SJSA1 (cell line): ENCODE measurements around the gene PCDHGB6. TPM values are rescaled to one million over a fixed set of nuclear protein-coding genes. Genes with fewer than 3 reads are reported as not detected.
A peak's percentile ranks its signal among the peaks of the same experiment; 100 is the strongest.
"Not testable (repeated sequence)": the region's sequence is repeated elsewhere in the genome, so short reads cannot be mapped to it uniquely, and the experiment has no call there.

Experiments
- DNase-seq, 2 experiments: peaks; one replicate each; pipeline ENCODE4 v3.0.0-alpha.2; 2015 to 2020; ENCODE audit warnings: low spot score in 2 of 2, low read depth in 1 of 2
- H3K27ac ChIP-seq: fragments of 250-450 bp; sonication (Bioruptor Pico); 2 replicates; pipeline ENCODE4 v1.5.1; 2020; ENCODE audit warnings: mild to moderate bottlenecking, moderate library complexity
- H3K27me3 ChIP-seq: fragments of 250-450 bp; sonication (Bioruptor Pico); replicated peaks from 2 replicates; pipeline ENCODE4 v1.5.1; 2020; ENCODE audit warnings: mild to moderate bottlenecking, moderate library complexity
- H3K36me3 ChIP-seq: fragments of 250-450 bp; sonication (Bioruptor Pico); 2 replicates; pipeline ENCODE4 v1.5.1; 2020; ENCODE audit warnings: mild to moderate bottlenecking
- H3K4me1 ChIP-seq: fragments of 250-450 bp; sonication (Bioruptor Pico); replicated peaks from 2 replicates; pipeline ENCODE4 v1.6.1; 2021; ENCODE audit warnings: mild to moderate bottlenecking
- H3K4me3 ChIP-seq: fragments of 250-450 bp; sonication (Bioruptor Pico); 2 replicates; pipeline ENCODE4 v1.5.1; 2020; ENCODE audit warnings: mild to moderate bottlenecking
- H3K9me3 ChIP-seq: fragments of 250-450 bp; sonication (Bioruptor Pico); replicated peaks from 2 replicates; pipeline ENCODE4 v1.5.1; 2020; ENCODE audit warnings: mild to moderate bottlenecking
- total RNA-seq: library from RNA; depleted of rRNA; stranded (reverse); fragments of >200 nt; shearing (Covaris generic); gene quantifications from 2 replicates; pipeline ENCODE4 v1.2.3, GENCODE V29; 2014; rRNA removed

The PCDHGB6 gene
- 1.2 and 1.3 TPM in 2 replicates for total RNA-seq

GRCh38 chr5:141407790-141408505 is at the start of gene PCDHGB6:
Gene PCDHGB6, plus strand, starts transcription at chr5:141408021. Its CDS starts 182 bp downstream, at chr5:141408203.
- H3K4me3 ChIP-seq, H3K4me1 ChIP-seq, DNase-seq, H3K36me3 ChIP-seq, H3K27me3 ChIP-seq, H3K27ac ChIP-seq: not testable (repeated sequence)
- H3K9me3 ChIP-seq, result peaks cover 14% of the 10 kb centered on the region

GRCh38 chr5:141359790-141360426 is 47.9 kb upstream of the PCDHGB6 start, which contains the start of gene PCDHGB2:
Gene PCDHGB2, plus strand, starts transcription at chr5:141359994. Its CDS starts 142 bp downstream, at chr5:141360136.
- no peaks in the 10 kb centered on the region for H3K36me3 ChIP-seq
- H3K4me1 ChIP-seq, result no peaks in the 10 kb centered on the region
- H3K4me3 ChIP-seq, result peak within 1 kb of the TSS; percentile 29
- H3K27ac ChIP-seq, result no peak within 1 kb of the TSS
- no peaks in the 10 kb centered on the region for H3K27me3 ChIP-seq
- peaks cover 33% of the 10 kb centered on the region for H3K9me3 ChIP-seq
- peak in 1 of 2 experiments; percentile 49 for DNase-seq

- Histone ChIP-seq H3K4me3 (no peak overlapping the region), H3K27me3 (no peaks in the 10 kb centered on the region), H3K9me3 (peaks cover 32% of the 10 kb centered on the region), H3K36me3 (no peaks in the 10 kb centered on the region), H3K27ac (no peak overlapping the region), H3K4me1 (no peaks in the 10 kb centered on the region)
- no peak for DNase-seq
These were observed 47.1 kb upstream of the PCDHGB6 start for GRCh38 chr5:141360685-141361084.

- Histone ChIP-seq H3K36me3 (no peaks in the 10 kb centered on the region), H3K4me3 (no peak overlapping the region), H3K27me3 (no peaks in the 10 kb centered on the region), H3K4me1 (no peaks in the 10 kb centered on the region), H3K9me3 (peaks cover 32% of the 10 kb centered on the region), H3K27ac (no peak overlapping the region)
- DNase-seq, result no peak
These were observed 45.1 kb upstream of the PCDHGB6 start for GRCh38 chr5:141362719-141363118.

GRCh38 chr5:141363952-141364660 is 43.7 kb upstream of the PCDHGB6 start, which contains the start of gene PCDHGA5:
Gene PCDHGA5, plus strand, starts transcription at chr5:141364162. Its CDS starts 169 bp downstream, at chr5:141364331.
- Histone ChIP-seq H3K27me3 (no peaks in the 10 kb centered on the region), H3K36me3 (no peaks in the 10 kb centered on the region), H3K4me1 (no peaks in the 10 kb centered on the region), H3K9me3 (peaks cover 32% of the 10 kb centered on the region), H3K27ac (no peak within 1 kb of the TSS), H3K4me3 (no peak within 1 kb of the TSS)
- no peak for DNase-seq

- Histone ChIP-seq H3K4me3 (no peak overlapping the region), H3K9me3 (peaks cover 29% of the 10 kb centered on the region), H3K36me3 (no peaks in the 10 kb centered on the region), H3K27ac (no peak overlapping the region), H3K27me3 (no peaks in the 10 kb centered on the region), H3K4me1 (no peaks in the 10 kb centered on the region)
- DNase-seq, result no peak
These were observed 41.6 kb upstream of the PCDHGB6 start for GRCh38 chr5:141366016-141366896.

- no peak for DNase-seq
- Histone ChIP-seq H3K36me3 (no peaks in the 10 kb centered on the region), H3K4me1 (no peaks in the 10 kb centered on the region), H3K27me3 (no peaks in the 10 kb centered on the region), H3K27ac (no peak within 1 kb of the TSS), H3K4me3 (no peak within 1 kb of the TSS), H3K9me3 (peaks cover 47% of the 10 kb centered on the region)
These were observed 37.6 kb upstream of the PCDHGB6 start, which contains the start of gene PCDHGB3 for GRCh38 chr5:141369994-141370848. Gene PCDHGB3, plus strand, starts transcription at chr5:141370242. Its CDS starts 153 bp downstream, at chr5:141370395.

- Histone ChIP-seq H3K9me3 (peaks cover 39% of the 10 kb centered on the region), H3K27me3 (no peaks in the 10 kb centered on the region), H3K4me3 (no peak overlapping the region), H3K36me3 (no peaks in the 10 kb centered on the region), H3K27ac (no peak overlapping the region), H3K4me1 (no peaks in the 10 kb centered on the region)
- no peak for DNase-seq
These were observed 36.0 kb upstream of the PCDHGB6 start for GRCh38 chr5:141371572-141372475.

- Histone ChIP-seq H3K36me3 (no peaks in the 10 kb centered on the region), H3K4me3 (no peak within 1 kb of the TSS), H3K27me3 (no peaks in the 10 kb centered on the region), H3K27ac (no peak within 1 kb of the TSS), H3K9me3 (peaks cover 39% of the 10 kb centered on the region), H3K4me1 (no peaks in the 10 kb centered on the region)
- no peak for DNase-seq
These were observed 34.0 kb upstream of the PCDHGB6 start, which contains the start of gene PCDHGA6 for GRCh38 chr5:141373673-141374317. Gene PCDHGA6, plus strand, starts transcription at chr5:141373891. Its CDS starts 193 bp downstream, at chr5:141374084.

GRCh38 chr5:141374627-141375026 is 33.2 kb upstream of the PCDHGB6 start:
- DNase-seq, result no peak
- Histone ChIP-seq H3K36me3 (no peaks in the 10 kb centered on the region), H3K4me1 (no peaks in the 10 kb centered on the region), H3K27me3 (no peaks in the 10 kb centered on the region), H3K4me3 (no peak overlapping the region), H3K9me3 (peaks cover 39% of the 10 kb centered on the region), H3K27ac (no peak overlapping the region)

- H3K9me3 ChIP-seq, result peaks cover 36% of the 10 kb centered on the region
- H3K36me3 ChIP-seq, H3K4me1 ChIP-seq, H3K27me3 ChIP-seq, H3K4me3 ChIP-seq, H3K27ac ChIP-seq: not testable (repeated sequence)
- DNase-seq, result peak in 1 of 2 experiments; percentile 44
These were observed 32.2 kb upstream of the PCDHGB6 start for GRCh38 chr5:141375444-141376155.
